GM12864 (cell line): ENCODE measurements around the gene MOBP.

Experiments
- DNase-seq: peaks from one replicate; pipeline ENCODE4 v3.0.0-alpha.2; 2011; ENCODE audit warnings: low read depth
- H3K4me3 ChIP-seq: 2 replicates; pipeline ENCODE4 v1.5.1; 2011; ENCODE audit warnings: mild to moderate bottlenecking, low read depth, low read length, control low read depth
- CTCF ChIP-seq: IDR thresholded peaks from 2 replicates; pipeline ENCODE4 v1.5.1; 2011; ENCODE audit warnings: low read depth, mild to moderate bottlenecking, moderate library complexity, low read length, control low read depth, inconsistent platforms; ENCODE audit errors: missing control alignments

Gene MOBP

DNA sequence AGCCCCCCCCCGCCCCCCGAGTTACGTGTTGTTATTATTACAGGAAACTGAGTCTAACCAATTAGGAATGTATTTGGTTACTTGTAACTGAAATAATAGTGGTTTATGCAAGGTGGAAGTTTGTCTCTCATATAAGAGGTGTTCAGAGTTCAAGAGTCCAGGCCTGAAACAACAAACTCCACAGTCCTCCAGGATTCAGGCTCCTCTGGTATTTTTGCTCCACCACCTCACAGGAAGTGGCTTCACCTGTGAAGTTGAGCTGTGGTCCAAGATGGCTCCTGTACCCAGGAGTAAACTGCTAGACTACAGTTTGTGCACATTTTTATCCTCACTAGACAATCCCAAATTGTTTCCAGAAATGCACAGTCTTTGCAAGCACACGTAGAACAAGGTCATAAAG lies 27.3 kb downstream of the MOBP start:
- TF ChIP-seq CTCF = no peak
- DNase-seq = no peak
- no peak overlapping the region for H3K4me3 ChIP-seq

DNA sequence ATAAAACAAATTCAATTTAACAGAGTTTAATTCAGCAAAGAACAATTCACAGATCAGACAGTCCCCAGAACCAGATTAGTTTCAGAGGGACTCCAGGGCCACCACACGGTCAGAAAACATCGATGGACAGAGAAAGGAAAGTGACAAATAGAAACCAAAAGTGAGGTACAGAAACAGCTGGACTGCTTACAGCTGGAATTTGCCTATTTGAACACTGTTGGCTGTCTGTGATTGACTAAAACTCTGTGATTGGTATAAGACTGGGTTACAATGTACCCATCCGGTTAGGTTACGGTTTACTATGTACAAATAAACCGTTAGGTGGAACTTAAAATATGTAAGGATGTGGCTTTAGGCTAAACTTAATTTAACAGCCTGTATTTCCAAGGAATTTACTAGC lies 30.3 kb downstream of the MOBP start:
- DNase-seq = no peak
- H3K4me3 ChIP-seq = no peak overlapping the region
- no peak for TF ChIP-seq CTCF

DNA sequence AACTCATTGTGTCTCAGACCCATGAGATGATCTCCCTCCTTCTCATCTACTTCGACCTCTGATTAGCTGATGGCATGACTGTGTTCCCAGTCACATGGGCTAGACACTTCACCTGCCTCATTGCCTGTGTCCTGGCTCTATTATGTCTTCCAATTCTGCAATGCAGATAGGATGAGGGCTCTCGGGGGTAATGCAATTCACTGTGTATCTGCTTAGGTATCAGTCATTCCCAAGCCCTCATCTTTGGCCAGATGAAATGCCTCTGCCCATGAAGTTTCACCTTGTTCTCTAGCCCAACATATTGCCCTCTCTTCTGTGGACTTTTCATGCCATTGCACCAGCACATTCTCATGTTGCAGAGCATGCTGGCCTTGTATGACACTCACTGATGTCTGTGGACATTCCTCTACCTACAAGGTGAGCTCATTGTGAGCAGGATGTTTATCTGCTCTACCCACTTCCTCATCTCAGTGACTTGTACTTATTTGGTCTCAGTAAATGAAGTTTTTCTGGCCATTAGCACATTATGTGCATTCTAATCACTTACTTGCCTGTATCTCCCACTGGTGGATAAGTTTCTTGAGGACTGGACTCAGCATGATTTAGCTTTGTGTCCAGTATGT lies 32.3 kb downstream of the MOBP start:
- no peak for TF ChIP-seq CTCF
- DNase-seq = no peak

GRCh38 chr3:39501059-39501458 lies 33.6 kb downstream of the MOBP start:
- no peak for DNase-seq
- H3K4me3 ChIP-seq = no peak overlapping the region
- TF ChIP-seq CTCF = no peak

More for the DNA sequence above, 32.3 kb downstream of the MOBP start:
- H3K4me3 ChIP-seq = no peak overlapping the region

- no peak for TF ChIP-seq CTCF
- DNase-seq = no peak
- H3K4me3 ChIP-seq = no peak overlapping the region
Measured at GRCh38 chr3:39501968-39502837, 34.7 kb downstream of the MOBP start.

GRCh38 chr3:39502838-39503145 lies 35.3 kb downstream of the MOBP start:
- H3K4me3 ChIP-seq = no peak overlapping the region
- DNase-seq = no peak
- no peak for TF ChIP-seq CTCF
